WERI-Rb-1 (cell line): ENCODE results near the gene C18orf63.

ENCODE experiments used
- DNase-seq: peaks from one replicate; pipeline ENCODE4 v3.0.0-alpha.2; 2020
- H3K27ac ChIP-seq: fragments of 250-450 bp; sonication (Bioruptor Pico); 2 replicates; pipeline ENCODE4 v1.5.1; 2020; ENCODE audit warnings: mild to moderate bottlenecking, moderate library complexity
- H3K27me3 ChIP-seq: fragments of 250-450 bp; sonication (Bioruptor Pico); 2 replicates; pipeline ENCODE4 v1.5.1; 2021; ENCODE audit warnings: mild to moderate bottlenecking, low read depth, moderate library complexity; ENCODE audit not compliant: insufficient read depth, severe bottlenecking
- H3K36me3 ChIP-seq: fragments of 250-450 bp; sonication (Bioruptor Pico); 2 replicates; pipeline ENCODE4 v1.5.1; 2020; ENCODE audit warnings: mild to moderate bottlenecking, moderate library complexity
- H3K4me3 ChIP-seq: 2 replicates; pipeline ENCODE4 v1.5.1; 2011; ENCODE audit warnings: low read depth, mild to moderate bottlenecking, control low read depth, low read length
- H3K9me3 ChIP-seq: fragments of 250-450 bp; sonication (Bioruptor Pico); 2 replicates; pipeline ENCODE4 v1.5.1; 2021; ENCODE audit warnings: mild to moderate bottlenecking, moderate library complexity; ENCODE audit not compliant: severe bottlenecking
- CTCF ChIP-seq: IDR thresholded peaks from 2 replicates; pipeline ENCODE4 v1.5.1; 2011; ENCODE audit warnings: low read depth, mild to moderate bottlenecking, control low read depth, inconsistent platforms, low read length

Gene C18orf63

GRCh38 chr18:74273394-74273793, 42.2 kb upstream of the C18orf63 start:
- Histone ChIP-seq H3K9me3 (peaks cover 2% of the 10 kb centered on the region), H3K36me3 (0 out of 2 replicates have a peak, but pooled peaks cover 4% of the 10 kb centered on the region), H3K27me3 (no peaks in the 10 kb centered on the region), H3K4me3 (no peak overlapping the region), H3K27ac (no peak overlapping the region)
- TF ChIP-seq CTCF = no peak
- no peak for DNase-seq

GRCh38 chr18:74274700-74275099, 40.9 kb upstream of the C18orf63 start:
- TF ChIP-seq CTCF = no peak
- Histone ChIP-seq H3K4me3 (no peak overlapping the region), H3K27ac (no peak overlapping the region), H3K9me3 (peaks cover 2% of the 10 kb centered on the region), H3K36me3 (0 out of 2 replicates have a peak, but pooled peaks cover 4% of the 10 kb centered on the region), H3K27me3 (no peaks in the 10 kb centered on the region)
- DNase-seq = no peak

GRCh38 chr18:74275736-74276135, 39.9 kb upstream of the C18orf63 start:
- Histone ChIP-seq H3K27me3 (no peaks in the 10 kb centered on the region), H3K4me3 (no peak overlapping the region), H3K36me3 (0 out of 2 replicates have a peak, but pooled peaks cover 4% of the 10 kb centered on the region), H3K27ac (no peak overlapping the region), H3K9me3 (peaks cover 2% of the 10 kb centered on the region)
- DNase-seq = no peak
- no peak for TF ChIP-seq CTCF

- DNase-seq = no peak
- no peaks in the 10 kb centered on the region for H3K27me3 ChIP-seq
- no peak for TF ChIP-seq CTCF
- H3K27ac ChIP-seq = no peak overlapping the region
- no peak overlapping the region for H3K4me3 ChIP-seq
- H3K9me3 ChIP-seq = no peaks in the 10 kb centered on the region
- H3K36me3 ChIP-seq = 0 out of 2 replicates have a peak, but pooled peaks cover 4% of the 10 kb centered on the region
These were observed 39.0 kb upstream of the C18orf63 start for GRCh38 chr18:74276609-74277008.

GRCh38 chr18:74277296-74277695, 38.3 kb upstream of the C18orf63 start:
- DNase-seq = no peak
- H3K4me3 ChIP-seq = no peak overlapping the region
- H3K9me3 ChIP-seq = no peaks in the 10 kb centered on the region
- TF ChIP-seq CTCF = no peak
- H3K27me3 ChIP-seq = no peaks in the 10 kb centered on the region
- no peak overlapping the region for H3K27ac ChIP-seq
- 0 out of 2 replicates have a peak, but pooled peaks cover 4% of the 10 kb centered on the region for H3K36me3 ChIP-seq

GRCh38 chr18:74278058-74278457, 37.6 kb upstream of the C18orf63 start:
- H3K27ac ChIP-seq = no peak overlapping the region
- TF ChIP-seq CTCF = no peak
- no peaks in the 10 kb centered on the region for H3K27me3 ChIP-seq
- no peak overlapping the region for H3K4me3 ChIP-seq
- H3K36me3 ChIP-seq = 0 out of 2 replicates have a peak, but pooled peaks cover 4% of the 10 kb centered on the region
- no peaks in the 10 kb centered on the region for H3K9me3 ChIP-seq
- DNase-seq = no peak
